Right lobe of liver (tissue), 4 donors: ENCODE results near the gene SPAG16.

ENCODE experiments used
- CTCF ChIP-seq, 4 donors: fragments of 200-600 bp in 3 of 4; fragments of 450-650 bp in 1 of 4; IDR thresholded peaks; one replicate each; pipeline versions ENCODE4 v1.5.1 to v1.8.0; 2016 to 2022; ENCODE audit warnings: antibody characterized with exemption in 4 of 4, mild to moderate bottlenecking in 2 of 4
- POLR2A ChIP-seq: fragments of 450-650 bp; IDR thresholded peaks from one replicate; pipeline ENCODE4 v1.6.1; 2017; ENCODE audit warnings: antibody characterized with exemption, mild to moderate bottlenecking
- donor health status: DM: no; HTN: no; CAD: no.
- donor health status: DM: no; HTN: no; CAD: no.
- donor health status: DM: no; HTN: yes; CAD: no.

- TF ChIP-seq POLR2A: no peak
- TF ChIP-seq CTCF (IDR thresholded peaks at IDR 0.05): no peak
Measured at GRCh38 chr2:214169736-214170135, 885.5 kb downstream of the SPAG16 start.
